GM18498 (cell line): ENCODE results near the gene SH2D4B.

ENCODE experiments used
- ATAC-seq: cut with Tn5 transposase; IDR thresholded peaks from one replicate; pipeline ENCODE4 v1.9.1; 2021; ENCODE audit warnings: mild to moderate bottlenecking, moderate library complexity; ENCODE audit not compliant: unreplicated experiment

Gene SH2D4B

GRCh38 chr10:80585812-80586211, 48.1 kb downstream of the SH2D4B start:
- ATAC-seq, result no peak

- ATAC-seq, result no peak
These were observed 50.8 kb downstream of the SH2D4B start for GRCh38 chr10:80588546-80588945.

- peak; percentile 92 for ATAC-seq
These were observed 52.1 kb downstream of the SH2D4B start for GRCh38 chr10:80589726-80590373.

- ATAC-seq, result no peak
These were observed 53.0 kb downstream of the SH2D4B start for GRCh38 chr10:80590585-80591125.

- ATAC-seq, result no peak
These were observed 58.9 kb downstream of the SH2D4B start for GRCh38 chr10:80596391-80597257.

GRCh38 chr10:80598084-80598798, 60.5 kb downstream of the SH2D4B start:
- ATAC-seq, result peak; percentile 66

- peak; percentile 5 for ATAC-seq
These were observed 61.2 kb downstream of the SH2D4B start for GRCh38 chr10:80598951-80599350.

GRCh38 chr10:80599424-80599847, 61.7 kb downstream of the SH2D4B start:
- peak; percentile 77 for ATAC-seq

GRCh38 chr10:80600256-80600655, 62.6 kb downstream of the SH2D4B start:
- no peak for ATAC-seq

GRCh38 chr10:80602881-80603280, 65.2 kb downstream of the SH2D4B start:
- ATAC-seq, result no peak

GRCh38 chr10:80603516-80603915, 65.8 kb downstream of the SH2D4B start:
- ATAC-seq, result no peak

- ATAC-seq, result no peak
These were observed 71.0 kb downstream of the SH2D4B start for GRCh38 chr10:80608706-80609105.

GRCh38 chr10:80609331-80609730, 71.6 kb downstream of the SH2D4B start:
- no peak for ATAC-seq

GRCh38 chr10:80611481-80612185, 73.9 kb downstream of the SH2D4B start:
- ATAC-seq, result no peak

- ATAC-seq, result no peak
These were observed 74.6 kb downstream of the SH2D4B start for GRCh38 chr10:80612261-80612660.

GRCh38 chr10:80613466-80614170, 75.9 kb downstream of the SH2D4B start:
- ATAC-seq, result no peak

GRCh38 chr10:80614576-80615416, 77.1 kb downstream of the SH2D4B start:
- ATAC-seq, result no peak

- no peak for ATAC-seq
These were observed 80.1 kb downstream of the SH2D4B start for GRCh38 chr10:80617807-80618206.

GRCh38 chr10:80619036-80619435, 81.3 kb downstream of the SH2D4B start:
- ATAC-seq, result no peak
